SK-N-MC (cell line): ENCODE measurements around the gene GRIFIN.

Source experiments
- EZH2 ChIP-seq: fragments of 200-600 bp; sonication (generic); IDR thresholded peaks from one replicate; pipeline ENCODE4 v1.6.1; 2017; ENCODE audit warnings: antibody characterized with exemption
- POLR2AphosphoS5 ChIP-seq: IDR thresholded peaks from 2 replicates; pipeline ENCODE4 v1.6.1; 2012; ENCODE audit warnings: mild to moderate bottlenecking, low read depth, low read length, borderline replicate concordance

GRCh38 chr7:2495418-2496299, 19.5 kb upstream of the GRIFIN start:
- no peak for TF ChIP-seq EZH2
- no peak for TF ChIP-seq POLR2AphosphoS5
